Effector CD8-positive, alpha-beta T cell (primary cell): ENCODE data around the gene TSGA10.
"Not testable (repeated sequence)": the region's sequence is repeated elsewhere in the genome, so short reads cannot be mapped to it uniquely, and the experiment has no call there.

Experiments
- DNase-seq: peaks from one replicate; lab custom pipeline; 2025; lab: John Stamatoyannopoulos, UW
- total RNA-seq, 4 experiments: gene quantifications; one replicate each; lab custom pipeline; 2026; lab: John Stamatoyannopoulos, UW

TSGA10 gene, protein sequence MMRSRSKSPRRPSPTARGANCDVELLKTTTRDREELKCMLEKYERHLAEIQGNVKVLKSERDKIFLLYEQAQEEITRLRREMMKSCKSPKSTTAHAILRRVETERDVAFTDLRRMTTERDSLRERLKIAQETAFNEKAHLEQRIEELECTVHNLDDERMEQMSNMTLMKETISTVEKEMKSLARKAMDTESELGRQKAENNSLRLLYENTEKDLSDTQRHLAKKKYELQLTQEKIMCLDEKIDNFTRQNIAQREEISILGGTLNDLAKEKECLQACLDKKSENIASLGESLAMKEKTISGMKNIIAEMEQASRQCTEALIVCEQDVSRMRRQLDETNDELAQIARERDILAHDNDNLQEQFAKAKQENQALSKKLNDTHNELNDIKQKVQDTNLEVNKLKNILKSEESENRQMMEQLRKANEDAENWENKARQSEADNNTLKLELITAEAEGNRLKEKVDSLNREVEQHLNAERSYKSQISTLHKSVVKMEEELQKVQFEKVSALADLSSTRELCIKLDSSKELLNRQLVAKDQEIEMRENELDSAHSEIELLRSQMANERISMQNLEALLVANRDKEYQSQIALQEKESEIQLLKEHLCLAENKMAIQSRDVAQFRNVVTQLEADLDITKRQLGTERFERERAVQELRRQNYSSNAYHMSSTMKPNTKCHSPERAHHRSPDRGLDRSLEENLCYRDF
- total RNA-seq, result 11.9 to 19.3 (median 16.0) reads per million in 4 experiments

DNA sequence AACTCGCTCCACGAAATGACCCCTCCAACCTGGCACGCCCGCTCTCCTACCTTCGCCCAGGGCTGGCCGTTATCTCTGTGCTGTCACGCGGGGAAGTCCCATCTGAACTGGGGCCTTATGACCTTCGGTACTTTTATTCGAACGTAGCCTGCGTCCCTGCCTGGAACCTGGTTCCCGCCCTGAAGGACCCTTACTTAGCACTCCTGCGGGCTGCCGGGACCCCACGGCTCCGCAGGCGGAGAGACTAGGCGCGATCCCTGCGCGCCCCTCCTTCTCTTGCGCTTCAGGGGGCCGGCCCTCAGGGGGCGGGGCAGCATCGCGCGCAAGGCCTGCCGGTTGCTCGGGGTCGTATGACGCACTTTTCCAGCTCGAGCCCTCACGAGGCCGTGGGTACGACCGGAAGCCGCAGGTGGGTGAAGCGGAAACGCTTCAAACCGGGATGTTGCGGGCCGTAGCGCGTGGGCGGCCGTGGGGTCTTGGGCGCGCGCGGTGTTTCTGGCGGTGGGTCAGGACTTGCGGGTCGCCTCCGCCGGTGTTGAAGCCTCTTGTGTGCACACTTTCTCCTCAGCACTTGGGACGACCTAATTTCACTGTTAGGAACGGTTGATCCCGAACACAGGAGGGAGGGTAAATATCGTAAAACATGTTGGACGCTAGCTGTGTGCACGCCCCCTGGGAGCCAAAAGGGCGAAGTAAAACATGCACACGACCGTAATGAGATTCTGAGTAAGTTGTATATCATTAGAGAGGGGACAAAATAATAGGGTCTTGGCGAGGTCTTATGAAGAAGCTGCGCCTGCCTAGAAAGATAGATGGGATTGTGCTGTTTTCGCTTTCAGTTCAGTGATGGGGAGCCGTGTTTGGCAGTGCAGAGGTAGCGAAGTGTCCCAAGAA, at the start of gene TSGA10, which contains the start of gene LIPT1:
Gene TSGA10 (minus strand): TSS at position 300 of the 894 bp plus-strand sequence. CDS start 45,503 bp downstream, outside the sequence.
Gene LIPT1 (plus strand): TSS at position 325 of the 894 bp plus-strand sequence. CDS start 6,991 bp downstream, outside the sequence.
- DNase-seq, result peak; percentile 89

DNA sequence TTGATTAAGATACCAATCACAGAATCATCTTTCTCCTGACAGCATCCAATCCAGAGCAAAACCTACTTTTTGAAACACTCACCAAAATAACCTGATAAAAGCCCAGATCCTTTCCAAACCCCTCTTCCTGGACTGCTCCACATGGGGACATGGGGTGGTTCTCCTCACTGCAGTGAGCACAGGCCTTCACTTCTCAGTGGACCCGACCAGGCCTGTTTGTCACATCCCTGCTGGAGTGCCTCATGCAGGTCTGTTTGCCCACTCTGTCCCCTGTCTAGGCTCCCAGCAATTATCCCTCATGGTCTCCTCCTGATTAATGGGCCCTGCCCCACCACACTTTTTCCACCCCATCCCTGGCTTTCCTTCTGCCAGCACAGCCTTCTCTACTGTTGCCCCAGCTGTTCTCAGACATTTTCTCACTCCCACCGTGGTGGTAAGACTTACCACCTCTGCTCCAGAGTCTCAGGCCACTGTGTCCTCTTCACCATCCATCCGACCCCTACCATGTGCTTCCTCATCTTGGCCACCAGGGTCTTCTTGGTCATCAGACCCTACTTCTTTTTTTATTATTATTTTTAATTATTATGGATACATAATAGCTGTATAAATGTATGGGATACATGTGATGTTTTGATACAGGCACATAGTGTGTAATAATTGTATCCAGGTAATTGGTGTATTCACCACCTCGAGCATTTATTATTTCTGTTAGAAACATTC, 47.4 kb upstream of the TSGA10 start:
- DNase-seq, result no peak

DNA sequence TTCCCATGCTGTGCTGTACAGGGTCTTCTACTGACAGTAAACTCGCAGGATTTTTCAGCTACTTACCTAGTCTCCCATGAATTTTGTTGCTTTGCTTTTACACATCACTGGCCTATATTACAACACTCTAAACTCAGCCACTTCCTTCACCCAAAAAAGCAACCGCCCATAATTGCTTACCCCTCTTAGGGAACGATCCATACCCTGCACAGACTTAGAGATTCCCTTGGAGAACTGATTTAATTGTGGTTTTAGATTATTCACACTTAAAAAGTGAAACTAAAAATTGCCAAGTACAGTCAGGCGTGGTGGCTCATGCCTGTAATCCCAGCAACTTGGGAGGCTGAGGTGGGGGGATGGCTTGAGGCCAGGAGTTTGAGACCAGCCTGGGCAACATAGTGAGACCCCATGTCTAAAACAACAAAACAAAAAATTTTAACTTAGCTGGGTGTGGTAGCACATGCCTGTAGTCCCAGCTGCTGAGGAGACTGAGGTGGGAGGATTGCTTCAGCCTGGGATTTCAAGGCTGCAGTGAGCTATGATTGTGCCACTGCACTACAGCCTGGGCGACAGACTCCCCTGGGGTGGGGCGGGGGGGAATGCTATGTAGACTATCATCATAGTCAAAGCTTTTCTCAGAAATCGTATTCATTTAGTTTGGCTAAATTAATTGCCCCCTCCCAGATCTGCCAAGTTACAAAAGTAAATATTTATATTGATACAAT, 45.5 kb upstream of the TSGA10 start:
- no peak for DNase-seq

DNA sequence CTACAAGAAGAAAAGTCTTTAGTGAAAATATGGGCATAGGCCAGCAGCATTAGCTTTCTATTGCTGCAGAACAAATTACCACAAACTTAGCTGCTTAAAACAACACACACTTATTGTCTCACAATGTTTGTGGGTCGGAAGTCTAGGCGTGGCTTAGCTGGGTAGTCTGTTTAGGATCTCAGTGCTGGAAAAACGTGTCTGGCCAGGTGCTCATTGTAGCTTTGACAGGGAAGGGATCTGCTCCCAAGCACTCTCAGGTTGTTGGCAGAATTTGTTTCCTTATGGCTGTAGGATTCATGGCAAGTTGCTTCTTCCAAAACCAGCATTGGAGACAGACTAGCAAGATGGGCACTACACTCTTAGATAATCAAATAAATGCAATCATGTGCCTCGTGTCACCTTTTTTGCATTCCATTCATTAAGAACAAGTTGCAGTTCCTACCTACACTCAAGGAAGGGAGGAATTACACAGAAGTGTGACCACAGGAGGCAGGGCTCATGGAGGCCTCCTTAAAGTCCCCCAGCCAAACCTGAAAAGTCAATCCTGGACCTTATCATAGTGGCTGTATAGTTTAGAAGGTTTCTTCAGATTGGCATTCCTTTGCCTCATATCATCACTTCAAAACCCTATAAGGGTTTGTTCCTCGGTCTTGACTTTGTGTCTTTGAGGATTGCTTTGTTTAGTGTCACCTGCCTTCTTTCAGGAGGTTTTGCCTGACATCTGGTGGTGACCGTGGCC, 43.5 kb upstream of the TSGA10 start:
- DNase-seq, result no peak

DNA sequence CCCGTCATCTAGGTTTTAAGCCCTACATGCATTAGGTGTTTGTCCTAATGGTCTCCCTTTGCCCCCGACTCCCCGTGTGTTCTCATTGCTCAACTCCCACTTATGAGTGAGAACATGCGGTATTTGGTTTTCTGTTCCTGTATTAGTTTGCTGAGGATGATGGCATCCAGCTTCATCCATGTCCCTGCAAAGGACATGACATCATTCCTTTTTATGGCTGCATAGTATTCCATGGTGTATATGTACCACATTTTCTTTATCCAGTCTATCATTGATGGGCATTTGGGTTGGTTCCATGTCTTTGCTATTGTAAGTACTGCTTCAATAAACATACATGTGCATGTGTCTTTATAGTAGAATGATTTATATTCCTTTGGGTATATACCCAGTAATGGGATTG, 37.6 kb upstream of the TSGA10 start:
- DNase-seq, result not testable (repeated sequence)

DNA sequence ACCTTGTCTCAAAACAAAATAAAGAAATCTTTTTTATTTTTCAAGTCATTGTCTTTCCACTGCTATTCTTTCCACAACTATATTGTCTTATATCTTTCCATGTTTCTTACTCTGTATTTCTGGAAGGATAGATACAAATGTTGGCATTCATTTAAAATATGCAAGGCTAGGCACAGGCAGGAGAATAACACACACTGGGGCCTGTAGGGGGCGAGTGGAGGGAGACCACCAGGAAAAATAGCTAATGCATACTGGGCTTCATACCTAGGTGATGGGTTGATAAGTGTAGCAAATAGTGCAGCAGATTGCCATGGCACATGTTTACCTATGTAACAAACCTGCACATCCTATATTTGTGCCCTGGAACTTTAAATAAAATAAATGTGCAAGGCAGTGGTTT, 35.8 kb upstream of the TSGA10 start:
- DNase-seq, result no peak

DNA sequence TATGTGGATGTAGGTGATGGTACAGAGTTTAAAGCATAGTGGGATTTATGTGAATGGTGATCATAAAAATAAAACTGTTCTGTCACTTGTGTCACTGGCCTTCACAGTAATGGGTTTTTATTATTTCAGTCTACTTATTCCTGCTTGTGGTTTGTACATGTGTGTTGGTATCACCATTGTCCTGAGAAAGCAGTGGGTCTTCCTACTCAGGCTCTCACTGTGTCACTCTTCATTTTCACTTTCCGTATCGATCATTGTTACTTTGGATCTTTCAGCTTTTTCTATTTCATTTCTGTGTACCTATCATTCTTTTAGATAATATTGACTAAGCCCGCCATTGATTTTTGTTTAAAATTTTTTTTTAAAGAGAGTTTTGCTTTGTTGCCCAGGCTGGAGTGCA, 33.6 kb upstream of the TSGA10 start:
- no peak for DNase-seq

DNA sequence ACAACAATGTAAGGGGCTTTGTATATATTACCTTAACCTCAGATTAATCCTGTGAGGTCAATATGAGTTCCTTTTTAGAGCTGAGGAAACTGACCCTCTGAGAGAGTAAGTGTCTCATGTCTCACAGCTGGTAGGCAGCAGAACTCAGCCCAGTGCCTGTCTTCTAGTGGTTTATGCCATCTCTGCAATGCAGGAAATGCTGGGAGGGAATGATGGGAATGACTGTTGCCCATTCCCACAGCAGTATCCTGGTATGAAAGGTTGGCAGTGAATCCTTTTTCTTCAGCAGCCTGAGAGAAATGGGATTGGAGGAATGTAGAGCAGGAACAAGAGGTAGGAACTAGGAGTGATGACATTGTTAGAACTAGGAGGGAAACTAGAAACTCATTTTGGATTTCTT, 32.3 kb upstream of the TSGA10 start:
- DNase-seq, result no peak

DNA sequence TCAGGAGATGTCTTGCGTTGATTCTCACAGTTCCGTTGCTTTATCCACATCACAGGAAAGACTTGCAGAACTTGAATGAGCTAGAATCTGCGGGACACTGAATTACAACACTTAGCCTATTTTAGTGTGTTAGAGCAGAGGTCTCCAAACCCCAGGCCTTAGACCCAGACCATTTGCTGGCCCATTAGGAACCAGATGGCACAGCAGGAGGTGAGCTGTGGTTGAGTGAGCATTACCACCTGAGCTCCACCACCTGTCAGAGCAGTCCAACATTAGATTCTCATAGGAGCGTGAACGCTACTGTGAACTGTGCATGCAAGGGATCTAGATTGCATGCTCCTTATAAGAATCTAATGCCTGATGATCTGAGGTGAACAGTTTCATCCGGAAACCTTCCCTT, 30.1 kb upstream of the TSGA10 start:
- no peak for DNase-seq

DNA sequence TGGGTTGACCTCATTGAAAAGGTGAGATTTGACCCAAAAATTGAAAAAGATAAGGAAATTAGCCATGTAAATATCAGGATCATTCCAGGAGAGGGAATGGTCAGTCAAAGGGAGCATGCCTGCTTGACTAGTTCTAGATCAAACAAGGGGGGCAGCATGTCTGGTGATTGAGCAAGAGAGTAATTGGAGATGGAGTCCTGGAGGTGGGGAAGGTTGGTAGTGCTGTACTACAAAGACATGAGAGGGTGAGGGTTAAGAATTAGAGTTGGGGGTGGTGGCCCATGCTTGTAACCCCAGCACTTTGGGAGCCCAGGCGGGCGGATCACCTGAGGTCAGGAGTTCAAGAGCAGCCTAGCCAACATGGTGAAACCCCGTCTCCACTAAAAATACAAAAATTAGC, 28.3 kb upstream of the TSGA10 start:
- DNase-seq, result no peak

DNA sequence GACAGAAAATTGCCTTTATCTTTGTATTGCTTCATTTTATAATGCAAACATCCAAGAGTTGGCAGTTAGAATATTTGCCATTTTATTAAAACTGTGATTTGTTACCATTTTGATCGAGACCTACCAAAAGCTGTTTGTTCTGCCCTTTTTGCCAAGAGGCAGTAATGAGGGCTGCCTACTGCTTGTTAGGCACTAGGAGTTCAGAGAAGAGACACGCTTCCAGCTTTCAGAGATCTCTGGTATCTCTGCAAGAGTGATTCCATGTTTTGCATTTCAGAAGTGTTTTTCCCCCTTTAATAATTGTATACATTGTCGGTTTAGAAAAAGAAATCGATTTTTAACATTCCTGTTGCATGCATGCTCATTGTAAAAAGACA, 26.9 kb upstream of the TSGA10 start:
- no peak for DNase-seq

DNA sequence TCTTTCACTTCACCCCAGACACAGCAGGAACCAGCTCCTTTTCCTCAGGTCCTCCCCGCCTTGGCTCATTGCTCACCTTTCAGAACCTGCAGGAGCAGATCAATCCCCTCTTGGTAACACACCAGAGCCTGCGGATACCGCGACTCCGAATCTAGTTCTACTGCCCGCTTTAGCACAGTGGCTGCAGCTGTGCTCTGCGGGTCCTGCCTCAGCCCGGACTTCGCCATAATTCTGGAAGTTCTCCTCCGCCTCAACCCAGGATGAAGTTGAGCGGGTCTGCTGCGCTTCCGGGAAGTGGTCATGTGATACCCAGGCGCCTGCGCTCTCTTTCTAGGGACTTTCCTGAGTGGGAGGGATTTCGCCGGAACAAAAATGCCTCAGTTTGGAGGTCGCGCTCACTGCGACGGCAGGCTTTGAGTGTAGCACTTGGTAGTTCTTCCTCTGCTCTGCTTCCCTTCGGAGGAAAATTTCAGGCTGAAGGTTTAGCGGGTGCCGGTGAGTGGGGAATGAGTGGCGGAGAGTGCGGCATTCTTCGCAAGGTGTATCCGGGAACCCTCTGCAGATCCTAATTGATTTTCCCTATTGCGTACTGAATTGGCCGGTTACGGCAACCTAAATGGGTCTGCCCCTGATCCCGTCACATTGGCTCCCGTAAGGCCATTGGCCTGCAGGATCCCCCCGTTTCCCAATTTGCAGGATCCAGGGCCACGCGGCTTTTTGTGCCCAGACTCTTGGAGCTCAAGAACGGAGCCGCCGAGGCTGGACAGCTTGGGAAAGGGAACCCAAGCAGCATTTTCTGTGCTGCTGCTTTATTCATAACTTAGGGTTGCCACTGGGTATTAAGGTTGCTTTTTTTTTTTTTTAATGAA, 26.2 kb upstream of the TSGA10 start, which contains the start of the genes MITD1 and MRPL30:
Gene MITD1 (minus strand): TSS at position 304 of the 869 bp plus-strand sequence. CDS start 77 bp downstream, at position 227.
Gene MRPL30 (plus strand): TSS at position 430 of the 869 bp plus-strand sequence. CDS start 5,020 bp downstream, outside the sequence.
- DNase-seq, result peak; percentile 88

DNA sequence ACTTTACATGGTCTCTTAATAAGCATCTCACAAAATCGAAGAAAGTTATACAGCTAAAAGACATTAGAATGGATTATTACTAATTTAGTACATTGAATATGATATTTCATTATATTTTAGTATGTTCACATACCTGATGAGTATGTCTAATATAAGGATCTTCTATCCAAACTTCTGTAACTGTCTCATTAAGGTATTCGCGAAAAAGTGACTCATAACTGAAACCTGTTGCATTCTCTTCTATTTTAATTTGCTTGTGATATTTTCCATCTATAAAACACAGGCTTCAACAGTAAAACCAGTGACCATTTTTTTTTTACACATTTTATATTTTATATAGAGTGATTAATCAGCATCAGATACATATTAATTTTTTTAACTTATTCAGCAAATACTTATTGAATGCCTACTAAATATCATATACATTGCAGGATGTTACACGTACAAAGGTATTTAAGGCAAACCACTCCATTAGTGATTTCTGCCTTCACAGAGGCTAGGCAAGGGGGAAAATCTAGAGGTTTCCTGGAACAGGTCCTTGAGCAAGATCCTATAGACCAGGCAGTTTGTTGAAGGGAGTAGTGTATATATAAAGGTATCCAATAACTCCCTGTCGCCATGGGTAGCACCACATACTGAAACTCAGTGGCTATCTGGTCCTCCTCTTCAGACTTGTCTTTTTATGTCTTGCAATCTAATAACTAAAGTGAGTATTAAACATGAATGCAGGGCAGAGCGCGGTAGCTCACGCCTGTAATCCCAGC, 16.8 kb upstream of the TSGA10 start:
- no peak for DNase-seq

DNA sequence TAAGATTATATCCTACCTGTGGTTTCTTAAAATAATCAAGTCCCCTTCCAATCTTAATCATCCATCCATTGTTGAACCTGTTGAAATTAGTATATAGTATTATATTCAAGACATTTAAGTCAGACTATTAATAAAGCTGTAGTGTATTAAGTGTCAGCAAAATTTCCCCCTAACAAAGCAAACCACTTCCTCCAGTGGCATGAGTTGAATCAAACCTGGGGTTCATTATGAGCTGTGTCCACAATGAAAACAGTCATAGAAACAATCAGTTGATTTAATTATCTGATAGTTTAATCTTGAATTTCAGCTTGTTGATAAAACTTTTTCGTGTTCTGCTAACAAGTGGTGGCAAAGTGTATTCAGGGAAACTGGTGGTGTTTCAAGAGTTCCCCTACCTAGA, 14.8 kb upstream of the TSGA10 start:
- DNase-seq, result no peak

DNA sequence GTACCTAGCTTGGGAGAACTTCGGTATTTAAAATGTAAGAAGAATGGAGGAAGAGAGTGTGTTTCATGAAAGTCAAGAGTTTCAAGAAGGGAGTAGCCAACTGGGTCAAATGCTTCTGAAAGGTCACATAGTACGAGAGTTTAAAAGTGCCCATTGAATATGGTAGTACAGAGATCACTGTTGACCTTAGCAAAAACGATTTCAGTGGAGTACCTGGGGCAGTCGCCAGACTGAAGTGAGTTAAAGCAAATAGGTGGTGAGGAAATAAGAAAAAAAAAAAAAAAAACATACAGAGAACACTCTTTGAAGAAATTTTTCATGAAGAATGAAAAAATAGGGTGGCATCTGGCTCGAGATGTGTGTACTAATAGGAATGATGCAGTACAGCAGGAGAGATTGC, 11.5 kb upstream of the TSGA10 start:
- DNase-seq, result no peak

DNA sequence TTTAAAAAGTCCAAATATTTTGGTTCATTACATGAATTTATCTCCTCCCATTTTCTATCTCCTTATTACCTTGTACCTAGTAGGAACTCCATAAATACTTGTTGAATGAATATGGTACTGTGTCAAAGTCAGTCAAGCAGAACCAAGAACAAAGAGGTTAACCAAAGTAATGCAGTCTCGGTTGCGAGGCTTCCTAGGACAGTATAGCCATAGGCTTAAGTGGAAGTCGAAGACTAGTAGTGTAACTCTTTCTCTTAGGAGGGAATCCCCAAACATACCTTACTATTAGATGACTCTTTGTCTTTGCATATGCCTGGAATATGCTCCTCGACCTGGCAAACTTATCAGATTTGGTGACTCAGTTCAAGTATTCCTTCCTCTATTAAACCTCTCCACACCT, 4.9 kb upstream of the TSGA10 start:
- DNase-seq, result no peak

DNA sequence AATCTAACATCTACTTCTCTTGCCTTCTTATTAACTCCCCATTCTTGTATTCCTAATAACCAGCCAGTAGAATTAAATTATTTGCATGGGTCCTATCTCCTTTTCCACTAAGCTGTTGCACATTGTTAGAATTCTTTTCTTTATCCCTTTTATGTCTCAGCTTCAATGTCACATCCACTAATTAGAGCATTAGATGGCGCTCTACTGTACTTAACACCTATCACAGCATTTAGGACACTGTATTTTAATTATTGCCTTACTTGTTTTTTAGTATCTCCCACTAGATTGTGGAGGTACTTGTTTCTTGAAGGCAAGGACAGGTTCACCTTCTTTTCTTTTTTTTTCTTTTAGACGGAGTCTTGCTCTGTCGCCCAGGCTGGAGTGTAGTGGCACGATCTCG, 3.9 kb upstream of the TSGA10 start:
- no peak for DNase-seq

DNA sequence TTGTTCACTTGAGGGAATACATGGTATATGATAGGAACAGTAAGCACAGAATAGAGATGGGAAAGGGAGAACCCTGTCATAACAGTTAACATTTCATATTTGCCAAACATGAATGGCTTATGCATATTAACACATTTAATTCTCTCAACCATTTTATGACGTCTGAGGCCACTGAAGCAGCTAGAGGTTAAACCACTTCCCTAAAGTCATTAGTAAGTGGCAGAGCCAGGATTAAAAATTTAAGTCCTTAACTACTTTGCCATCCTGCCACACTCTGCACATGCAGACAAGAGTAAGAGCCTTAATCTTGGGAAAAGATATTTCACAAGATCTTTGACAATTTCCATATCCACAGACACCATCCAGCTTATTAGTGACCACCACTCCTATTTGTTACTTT, 2.1 kb upstream of the TSGA10 start:
- no peak for DNase-seq
